Measurements from ENCODE around the gene CBX7. TPM values are rescaled to one million over a fixed set of nuclear protein-coding genes. Genes with fewer than 3 reads are reported as not detected.

The CBX7 gene
- total RNA-seq, 2 experiments from 2014 or later, result 48.6 to 49.1 TPM

GRCh38 chr22:39094717-39095389 lies 57.6 kb downstream of the CBX7 start:
- Mint-ChIP-seq H3K4me3 (peak overlapping the region; percentile 27), H3K4me1 (ENCODE audit: low read depth) (peaks cover 81% of the 10 kb centered on the region), H3K9me3 (no peaks in the 10 kb centered on the region), H3K27me3 (no peaks in the 10 kb centered on the region), H3K36me3 (ENCODE audit: low read depth) (peaks cover 6% of the 10 kb centered on the region), H3K27ac (peak overlapping the region; percentile 99)
- POLR2A ChIA-PET, result interaction anchor here (0.7 to 1.3 kb wide), 8 partner anchors 9 to 305 kb away, joined by 3 to 5 read pairs (median 3); partner anchors contain the start of genes APOBEC3D, APOBEC3G and TAB1
- peak overlapping the region; percentile 55 to 61 for H3K27ac ChIP-seq (ENCODE audit: low read depth in 1 of 2, low read length in 2 of 2)
- peak in 9 of 14 experiments; percentile 20 to 84 (median 51) for DNase-seq
- H3K4me1 ChIP-seq (ENCODE audit: insufficient read depth, low read length), result peaks cover 97% of the 10 kb centered on the region
- CTCF ChIA-PET, result interaction anchor here (0.6 to 1.5 kb wide), 4 partner anchors 15 to 91 kb away, joined by 3 to 5 read pairs (median 3); no protein-coding TSS in a partner anchor
- intact Hi-C loops (cut with DNase I, micrococcal nuclease), result no loop called here
- H3K4me3 ChIP-seq (ENCODE audit: low read length), result no peak overlapping the region
- no peak for TF ChIP-seq CTCF (IDR thresholded peaks at IDR 0.05)
- H3K27me3 ChIP-seq (ENCODE audit: control insufficient read depth in 1 of 2, insufficient read depth in 2 of 2, low read length in 2 of 2), result no peaks in the 10 kb centered on the region
- H3K9me3 ChIP-seq (ENCODE audit: control insufficient read depth in 1 of 2, insufficient read depth in 1 of 2, low read length in 2 of 2), result no peaks in the 10 kb centered on the region
- H3K36me3 ChIP-seq (ENCODE audit: insufficient read depth, low read length), result no peaks in the 10 kb centered on the region
- peak; percentile 33 for ATAC-seq (ENCODE audit: poor library complexity)

DNA sequence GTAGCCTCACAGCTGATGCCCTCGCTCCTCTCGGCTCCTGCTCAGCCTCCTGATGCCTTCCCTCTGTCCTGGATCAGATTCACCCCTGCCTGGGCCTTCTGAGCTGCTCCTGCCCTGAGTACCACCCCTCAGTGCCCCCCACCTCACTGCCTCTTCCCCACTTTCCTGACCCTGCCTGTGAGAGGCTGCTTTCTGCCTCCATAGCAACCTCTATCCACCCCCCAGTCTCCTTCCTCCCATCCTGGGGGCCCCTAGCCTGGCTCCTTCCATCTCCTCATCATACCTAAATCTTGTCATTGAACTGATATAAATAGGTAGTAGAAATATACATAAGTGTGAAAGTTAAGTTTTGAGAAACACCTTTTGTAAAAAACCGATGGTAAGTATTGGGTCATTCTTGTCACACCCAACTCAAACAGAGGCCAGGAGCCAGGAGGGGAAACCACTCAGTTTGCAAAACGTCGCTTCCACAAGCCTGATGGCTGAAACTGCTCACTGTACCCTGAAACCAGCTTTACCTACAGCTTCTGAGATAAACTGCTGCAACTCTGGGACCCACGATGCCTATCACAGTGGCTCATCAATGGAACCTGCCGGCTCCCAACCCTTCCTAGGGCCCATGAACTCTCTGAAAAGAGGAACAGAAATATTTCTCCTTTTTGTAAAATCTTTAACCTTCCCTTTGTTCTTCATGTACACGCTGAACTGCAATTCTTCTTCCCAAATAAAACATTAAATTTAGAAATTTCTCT lies 60.2 kb downstream of the CBX7 start:
- no peaks in the 10 kb centered on the region for H3K27me3 Mint-ChIP-seq
- peaks cover 96% of the 10 kb centered on the region for H3K4me1 ChIP-seq (ENCODE audit: insufficient read depth, low read length)

More for the DNA sequence above, 60.2 kb downstream of the CBX7 start:
- Mint-ChIP-seq H3K27ac (peak overlapping the region; percentile 99), H3K36me3 (ENCODE audit: low read depth) (peaks cover 14% of the 10 kb centered on the region), H3K4me1 (ENCODE audit: low read depth) (peaks cover 86% of the 10 kb centered on the region), H3K9me3 (no peaks in the 10 kb centered on the region), H3K4me3 (peak overlapping the region; percentile 70)
- Histone ChIP-seq H3K27me3 (ENCODE audit: control insufficient read depth in 1 of 2, insufficient read depth in 2 of 2, low read length in 2 of 2) (no peaks in the 10 kb centered on the region), H3K4me3 (ENCODE audit: low read length) (no peak overlapping the region), H3K27ac (ENCODE audit: low read depth in 1 of 2, low read length in 2 of 2) (peak overlapping the region; percentile 85 to 95), H3K36me3 (ENCODE audit: insufficient read depth, low read length) (peaks cover under 1% of the 10 kb centered on the region), H3K9me3 (ENCODE audit: control insufficient read depth in 1 of 2, insufficient read depth in 1 of 2, low read length in 2 of 2) (no peaks in the 10 kb centered on the region)
- ATAC-seq (ENCODE audit: poor library complexity) (no peak), DNase-seq (peak in 1 of 14 experiments; percentile 36)
- ChIA-PET POLR2A (interaction anchor here (1.0 to 1.5 kb wide), 3 partner anchors 12 to 249 kb away, joined by 3 to 5 read pairs (median 3); no protein-coding TSS in a partner anchor), CTCF (interaction anchor here (1.1 kb wide), 1 partner anchor 29 kb away, joined by 3 read pairs; no protein-coding TSS in a partner anchor)
- intact Hi-C loops (cut with DNase I, micrococcal nuclease), result no loop called here
- TF ChIP-seq CTCF (IDR thresholded peaks at IDR 0.05), result no peak

Measured in CD4-positive, alpha-beta T cell (primary cell).